Activated CD4-positive, alpha-beta T cell treated with anti-CD3 and anti-CD28 coated beads, Interleukin-2, amount 50 U/mL, for 4 hours (primary cell): ENCODE results near the gene SLC30A10.
"Not testable (repeated sequence)": the region's sequence is repeated elsewhere in the genome, so short reads cannot be mapped to it uniquely, and the experiment has no call there.

Experiments used
- DNase-seq, 2 experiments: peaks; one replicate each; pipeline ENCODE4 v3.0.0-alpha.2; 2020

SLC30A10 gene

GRCh38 chr1:219927956-219928790, at the start of gene SLC30A10:
Gene SLC30A10 (minus strand): TSS chr1:219928557. CDS start chr1:219928440, 117 bp downstream.
- no peak for DNase-seq

- no peak for DNase-seq
These were observed 44.9 kb upstream of the SLC30A10 start for GRCh38 chr1:219973213-219973612.

GRCh38 chr1:219967361-219967760, 39.0 kb upstream of the SLC30A10 start:
- DNase-seq, result no peak

GRCh38 chr1:219966071-219966349, 37.7 kb upstream of the SLC30A10 start:
- no peak for DNase-seq

GRCh38 chr1:219965285-219966070, 37.1 kb upstream of the SLC30A10 start:
- DNase-seq, result no peak

- DNase-seq, result no peak
These were observed 35.1 kb upstream of the SLC30A10 start for GRCh38 chr1:219963432-219963831.

GRCh38 chr1:219961684-219962083, 33.3 kb upstream of the SLC30A10 start:
- no peak for DNase-seq

GRCh38 chr1:219959540-219960203, 31.3 kb upstream of the SLC30A10 start:
- DNase-seq, result no peak

GRCh38 chr1:219958875-219959417, 30.6 kb upstream of the SLC30A10 start:
- no peak for DNase-seq

- no peak for DNase-seq
These were observed 26.5 kb upstream of the SLC30A10 start for GRCh38 chr1:219954736-219955421.

GRCh38 chr1:219954052-219954451, 25.7 kb upstream of the SLC30A10 start:
- DNase-seq, result no peak

- no peak for DNase-seq
These were observed 24.0 kb upstream of the SLC30A10 start for GRCh38 chr1:219952361-219952760.

GRCh38 chr1:219949227-219949626, 20.9 kb upstream of the SLC30A10 start:
- not testable (repeated sequence) for DNase-seq

- DNase-seq, result not testable (repeated sequence)
These were observed 20.4 kb upstream of the SLC30A10 start for GRCh38 chr1:219948766-219949165.

GRCh38 chr1:219945795-219946194, 17.4 kb upstream of the SLC30A10 start:
- DNase-seq, result no peak

GRCh38 chr1:219941179-219942118, 13.1 kb upstream of the SLC30A10 start:
- DNase-seq, result no peak

GRCh38 chr1:219940707-219941106, 12.3 kb upstream of the SLC30A10 start:
- DNase-seq, result no peak

GRCh38 chr1:219938706-219939105, 10.3 kb upstream of the SLC30A10 start:
- no peak for DNase-seq

GRCh38 chr1:219933763-219934162, 5.4 kb upstream of the SLC30A10 start:
- not testable (repeated sequence) for DNase-seq

GRCh38 chr1:219931033-219931432, 2.7 kb upstream of the SLC30A10 start:
- DNase-seq, result no peak

GRCh38 chr1:219928791-219929118, 398 bp upstream of the SLC30A10 start:
- DNase-seq, result no peak
